ENCODE measurements around the gene PDAP1.

DNA sequence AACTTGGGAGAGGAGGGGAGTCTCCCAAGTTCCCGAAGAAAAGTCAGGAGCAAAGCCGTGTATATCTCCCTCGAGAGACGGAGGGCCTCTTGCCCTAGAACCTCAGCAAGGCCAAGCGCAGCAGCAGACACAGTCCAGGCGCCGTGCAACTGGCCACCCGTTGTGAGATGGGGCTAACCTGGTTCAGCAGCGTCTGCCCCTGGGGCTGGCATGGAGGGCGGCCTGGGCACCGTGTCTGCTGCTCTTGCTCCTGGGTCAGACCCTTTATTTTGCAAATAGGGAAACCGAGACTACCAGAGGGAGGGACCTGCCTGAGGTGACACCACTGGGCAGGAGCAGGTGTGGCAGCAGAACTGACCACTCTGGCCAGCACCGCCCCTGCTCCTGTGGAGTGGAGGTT is 44.1 kb upstream of the PDAP1 start:
- TF ChIP-seq NFRKB (IDR thresholded peaks at IDR 0.05) (no peak), FOXA1 (IDR thresholded peaks at IDR 0.05) (no peak), LEF1 (IDR thresholded peaks at IDR 0.05; ENCODE audit: borderline replicate concordance) (no peak), CTBP1 (IDR thresholded peaks at IDR 0.05; ENCODE audit: borderline replicate concordance) (no peak), SP1 (IDR thresholded peaks at IDR 0.05) (no peak), ZNF384 (IDR thresholded peaks at IDR 0.05) (no peak), BHLHE40 (IDR thresholded peaks at IDR 0.05; ENCODE audit: borderline replicate concordance) (no peak), ARNT (IDR thresholded peaks at IDR 0.05) (no peak), ELF4 (IDR thresholded peaks at IDR 0.05) (no peak), TARDBP (IDR thresholded peaks at IDR 0.05) (no peak), SUZ12 (IDR thresholded peaks at IDR 0.05) (no peak)
- TF ChIP-seq, protein P1, sequence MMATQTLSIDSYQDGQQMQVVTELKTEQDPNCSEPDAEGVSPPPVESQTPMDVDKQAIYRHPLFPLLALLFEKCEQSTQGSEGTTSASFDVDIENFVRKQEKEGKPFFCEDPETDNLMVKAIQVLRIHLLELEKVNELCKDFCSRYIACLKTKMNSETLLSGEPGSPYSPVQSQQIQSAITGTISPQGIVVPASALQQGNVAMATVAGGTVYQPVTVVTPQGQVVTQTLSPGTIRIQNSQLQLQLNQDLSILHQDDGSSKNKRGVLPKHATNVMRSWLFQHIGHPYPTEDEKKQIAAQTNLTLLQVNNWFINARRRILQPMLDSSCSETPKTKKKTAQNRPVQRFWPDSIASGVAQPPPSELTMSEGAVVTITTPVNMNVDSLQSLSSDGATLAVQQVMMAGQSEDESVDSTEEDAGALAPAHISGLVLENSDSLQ (IDR thresholded peaks at IDR 0.05) = no peak

Measured in HEK293T (cell line).